Smooth muscle cell (in vitro differentiated cells): ENCODE data around the gene RBM28. TPM values are rescaled to one million over a fixed set of nuclear protein-coding genes. Genes with fewer than 3 reads are reported as not detected.

Experiments used
- DNase-seq: peaks from one replicate; lab custom pipeline; 2025; ENCODE audit not compliant: unreplicated experiment; lab: John Stamatoyannopoulos, UW
- H2AFZ ChIP-seq: fragments of 200-600 bp; sonication (generic); 2 replicates; pipeline ENCODE4 v1.6.0; 2016; ENCODE audit warnings: antibody characterized with exemption, low read depth, mild to moderate bottlenecking
- H3F3A ChIP-seq: fragments of 200-600 bp; sonication (generic); 2 replicates; pipeline ENCODE4 v1.6.0; 2017; ENCODE audit warnings: antibody characterized with exemption, low read depth
- H3K27ac ChIP-seq: fragments of 200-600 bp; sonication (generic); 2 replicates; pipeline ENCODE4 v1.5.1; 2016; ENCODE audit warnings: low read depth, mild to moderate bottlenecking
- H3K27me3 ChIP-seq: fragments of 200-600 bp; sonication (generic); 2 replicates; pipeline ENCODE4 v1.6.1; 2016; ENCODE audit warnings: low read depth, mild to moderate bottlenecking
- H3K36me3 ChIP-seq: fragments of 200-600 bp; sonication (generic); 2 replicates; pipeline ENCODE4 v1.5.1; 2016; ENCODE audit warnings: low read depth
- H3K4me1 ChIP-seq: fragments of 200-600 bp; sonication (generic); 2 replicates; pipeline ENCODE4 v1.5.1; 2016; ENCODE audit warnings: low read depth
- H3K4me2 ChIP-seq: fragments of 200-600 bp; sonication (generic); 2 replicates; pipeline ENCODE4 v1.6.0; 2016; ENCODE audit warnings: mild to moderate bottlenecking
- H3K4me3 ChIP-seq: fragments of 200-600 bp; sonication (generic); 2 replicates; pipeline ENCODE4 v1.5.1; 2016; ENCODE audit warnings: mild to moderate bottlenecking
- H3K79me2 ChIP-seq: fragments of 200-600 bp; sonication (generic); 2 replicates; pipeline ENCODE4 v1.6.0; 2016; ENCODE audit warnings: low read depth, mild to moderate bottlenecking
- H3K9ac ChIP-seq: fragments of 200-600 bp; sonication (generic); 2 replicates; pipeline ENCODE4 v1.6.0; 2016; ENCODE audit warnings: low read depth
- H3K9me3 ChIP-seq: fragments of 200-600 bp; sonication (generic); replicated peaks from 2 replicates; pipeline ENCODE4 v1.5.1; 2016; ENCODE audit warnings: low read depth
- H4K20me1 ChIP-seq: fragments of 200-600 bp; sonication (generic); 2 replicates; pipeline ENCODE4 v1.6.0; 2016; ENCODE audit warnings: low read depth
- CTCF ChIP-seq: fragments of 200-600 bp; sonication (generic); IDR thresholded peaks from 2 replicates; pipeline ENCODE4 v1.5.1; 2017; ENCODE audit warnings: borderline replicate concordance, mild to moderate bottlenecking, antibody characterized with exemption; ENCODE audit not compliant: insufficient read depth, poor library complexity, severe bottlenecking
- WGBS: methylation state at CpG from one replicate; pipeline ENCODE4 v1.1.7; 2016; ENCODE audit warnings: low lambda C conversion rate; 5-methylcytosine and 5-hydroxymethylcytosine counted together
- polyA plus RNA-seq: library from polyadenylated mRNA; unstranded; fragments of >200 nt; fragmentation: Nextera tagmentation; extraction: Ambion mirVana; gene quantifications from 2 replicates; pipeline ENCODE4 v1.2.1, GENCODE V29; 2016
- total RNA-seq: library from RNA; depleted of rRNA; stranded (reverse); fragments of >200 nt; gene quantifications from 2 replicates; pipeline ENCODE4 v1.2.3, GENCODE V29; 2014

The RBM28 gene
- total and polyA plus RNA-seq, 2 experiments from 2014 or later: 13.7 to 23.2 TPM

- Histone ChIP-seq H4K20me1 (no peaks in the 10 kb centered on the region), H3K9me3 (no peaks in the 10 kb centered on the region), H3K27me3 (no peaks in the 10 kb centered on the region), H3K36me3 (no peaks in the 10 kb centered on the region), H3K4me1 (peaks cover 21% of the 10 kb centered on the region), H3K4me3 (peak overlapping the region; percentile 38), H3F3A (peaks cover 3% of the 10 kb centered on the region), H3K27ac (peak overlapping the region; percentile 63), H3K79me2 (no peaks in the 10 kb centered on the region), H3K9ac (peak overlapping the region; percentile 53), H3K4me2 (peak overlapping the region; percentile 85), H2AFZ (peak overlapping the region; percentile 92)
- TF ChIP-seq CTCF: no peak
- 20% methylated on average over 4 of the region's 4 CpGs for WGBS
- no peak for DNase-seq
Measured at GRCh38 chr7:128267595-128267924, 76.1 kb downstream of the RBM28 start.

GRCh38 chr7:128266883-128267594, 76.7 kb downstream of the RBM28 start:
- TF ChIP-seq CTCF: no peak
- peak overlapping the region; percentile 38 for H3K4me3 ChIP-seq

GRCh38 chr7:128266529-128266882, 77.2 kb downstream of the RBM28 start:
- Histone ChIP-seq H3K4me1 (peaks cover 21% of the 10 kb centered on the region), H3K36me3 (no peaks in the 10 kb centered on the region), H3K27ac (peak overlapping the region; percentile 63), H2AFZ (peak overlapping the region; percentile 92), H3F3A (peaks cover 3% of the 10 kb centered on the region), H4K20me1 (no peaks in the 10 kb centered on the region), H3K9ac (peak overlapping the region; percentile 53), H3K4me3 (peak overlapping the region; percentile 38), H3K27me3 (no peaks in the 10 kb centered on the region), H3K79me2 (no peaks in the 10 kb centered on the region), H3K4me2 (peak overlapping the region; percentile 85), H3K9me3 (no peaks in the 10 kb centered on the region)
- DNase-seq: no peak
- no peak for TF ChIP-seq CTCF
- WGBS: 83% methylated on average over 1 of the region's 1 CpG

More at GRCh38 chr7:128266883-128267594, 76.7 kb downstream of the RBM28 start:
- peak; percentile 17 for DNase-seq
- H3K27ac ChIP-seq: peak overlapping the region; percentile 63
- WGBS: 12% methylated on average over 16 of the region's 16 CpGs
- peaks cover 3% of the 10 kb centered on the region for H3F3A ChIP-seq
- H3K4me1 ChIP-seq: peaks cover 21% of the 10 kb centered on the region
- no peaks in the 10 kb centered on the region for H4K20me1 ChIP-seq
- peak overlapping the region; percentile 85 for H3K4me2 ChIP-seq
- H2AFZ ChIP-seq: peak overlapping the region; percentile 92
- no peaks in the 10 kb centered on the region for H3K27me3 ChIP-seq
- H3K9ac ChIP-seq: peak overlapping the region; percentile 53
- H3K9me3 ChIP-seq: no peaks in the 10 kb centered on the region
- no peaks in the 10 kb centered on the region for H3K36me3 ChIP-seq
- H3K79me2 ChIP-seq: no peaks in the 10 kb centered on the region

- H3K36me3 ChIP-seq: no peaks in the 10 kb centered on the region
- no peak overlapping the region for H3K9ac ChIP-seq
- peaks cover 21% of the 10 kb centered on the region for H3K4me1 ChIP-seq
- no peak for DNase-seq
- H3K4me3 ChIP-seq: no peak overlapping the region
- H3K9me3 ChIP-seq: no peaks in the 10 kb centered on the region
- no peak overlapping the region for H3K4me2 ChIP-seq
- H4K20me1 ChIP-seq: no peaks in the 10 kb centered on the region
- no peak overlapping the region for H3K27ac ChIP-seq
- TF ChIP-seq CTCF: no peak
- peaks cover 3% of the 10 kb centered on the region for H3F3A ChIP-seq
- no peaks in the 10 kb centered on the region for H3K79me2 ChIP-seq
- WGBS: 54% methylated on average over 5 of the region's 5 CpGs
- H3K27me3 ChIP-seq: no peaks in the 10 kb centered on the region
- H2AFZ ChIP-seq: no peak overlapping the region
Measured at GRCh38 chr7:128265906-128266300, 77.8 kb downstream of the RBM28 start.
